ENCODE data around the gene NDUFB8.

NDUFB8 gene

GRCh38 chr10:100566561-100566960, 36.9 kb upstream of the NDUFB8 start:
- TF ChIP-seq TAF1 (IDR thresholded peaks at IDR 0.05; ENCODE audit: borderline replicate concordance, insufficient read depth, low read length) (no peak), POLR2AphosphoS5 (IDR thresholded peaks at IDR 0.05; ENCODE audit: low read depth, low read length) (no peak), FOXP2 (optimal IDR thresholded peaks at IDR 0.05; ENCODE audit: borderline replicate concordance, extremely low read depth, extremely low read length, insufficient read depth) (no peak), SIN3A (IDR thresholded peaks at IDR 0.05; ENCODE audit: borderline replicate concordance, insufficient read depth, low read length) (no peak)
- TF ChIP-seq, protein P1, sequence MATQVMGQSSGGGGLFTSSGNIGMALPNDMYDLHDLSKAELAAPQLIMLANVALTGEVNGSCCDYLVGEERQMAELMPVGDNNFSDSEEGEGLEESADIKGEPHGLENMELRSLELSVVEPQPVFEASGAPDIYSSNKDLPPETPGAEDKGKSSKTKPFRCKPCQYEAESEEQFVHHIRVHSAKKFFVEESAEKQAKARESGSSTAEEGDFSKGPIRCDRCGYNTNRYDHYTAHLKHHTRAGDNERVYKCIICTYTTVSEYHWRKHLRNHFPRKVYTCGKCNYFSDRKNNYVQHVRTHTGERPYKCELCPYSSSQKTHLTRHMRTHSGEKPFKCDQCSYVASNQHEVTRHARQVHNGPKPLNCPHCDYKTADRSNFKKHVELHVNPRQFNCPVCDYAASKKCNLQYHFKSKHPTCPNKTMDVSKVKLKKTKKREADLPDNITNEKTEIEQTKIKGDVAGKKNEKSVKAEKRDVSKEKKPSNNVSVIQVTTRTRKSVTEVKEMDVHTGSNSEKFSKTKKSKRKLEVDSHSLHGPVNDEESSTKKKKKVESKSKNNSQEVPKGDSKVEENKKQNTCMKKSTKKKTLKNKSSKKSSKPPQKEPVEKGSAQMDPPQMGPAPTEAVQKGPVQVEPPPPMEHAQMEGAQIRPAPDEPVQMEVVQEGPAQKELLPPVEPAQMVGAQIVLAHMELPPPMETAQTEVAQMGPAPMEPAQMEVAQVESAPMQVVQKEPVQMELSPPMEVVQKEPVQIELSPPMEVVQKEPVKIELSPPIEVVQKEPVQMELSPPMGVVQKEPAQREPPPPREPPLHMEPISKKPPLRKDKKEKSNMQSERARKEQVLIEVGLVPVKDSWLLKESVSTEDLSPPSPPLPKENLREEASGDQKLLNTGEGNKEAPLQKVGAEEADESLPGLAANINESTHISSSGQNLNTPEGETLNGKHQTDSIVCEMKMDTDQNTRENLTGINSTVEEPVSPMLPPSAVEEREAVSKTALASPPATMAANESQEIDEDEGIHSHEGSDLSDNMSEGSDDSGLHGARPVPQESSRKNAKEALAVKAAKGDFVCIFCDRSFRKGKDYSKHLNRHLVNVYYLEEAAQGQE (IDR thresholded peaks at IDR 0.05; ENCODE audit: insufficient read depth in 1 of 2, low read depth in 2 of 2, low read length in 2 of 2): no peak

DNA sequence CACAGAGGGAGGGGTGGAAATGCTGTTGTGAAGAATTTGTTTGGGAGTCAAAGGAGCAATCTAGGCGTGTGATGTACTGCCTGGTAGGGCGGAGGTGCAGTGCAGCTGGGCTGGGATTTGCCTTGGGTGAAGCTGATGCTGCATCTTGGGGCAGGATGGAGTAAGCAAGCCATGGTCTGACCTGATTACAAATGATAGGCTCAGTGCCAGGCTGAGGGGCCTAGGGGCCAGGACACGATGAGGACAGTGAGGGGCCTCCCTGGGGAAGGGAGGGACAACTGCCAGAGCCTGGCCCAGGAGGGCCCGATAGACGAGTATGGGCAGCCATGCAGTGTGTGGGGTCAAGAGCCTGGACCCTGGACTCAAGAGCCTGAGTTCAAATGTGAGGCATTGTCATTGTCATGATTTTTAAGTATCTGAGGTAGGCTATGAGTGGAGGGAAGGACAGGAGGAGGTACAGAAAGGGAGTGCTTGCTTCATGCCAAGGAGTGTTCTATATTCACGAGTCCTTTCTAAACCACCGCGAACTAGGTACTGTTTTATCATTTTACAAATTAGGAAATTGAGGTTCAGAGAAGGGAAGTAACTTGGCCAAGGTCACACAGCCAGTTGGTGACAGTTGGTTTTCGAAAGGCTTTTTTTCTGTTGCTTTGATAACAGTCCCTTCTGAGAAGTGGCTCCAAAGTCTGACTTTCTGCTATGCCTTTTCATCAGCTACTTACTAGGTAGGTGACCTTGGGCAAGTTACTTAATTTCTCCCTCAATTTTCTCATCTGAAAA, 35.7 kb upstream of the NDUFB8 start:
- TF ChIP-seq FOXP2 (optimal IDR thresholded peaks at IDR 0.05; ENCODE audit: borderline replicate concordance, extremely low read depth, extremely low read length, insufficient read depth) (no peak), POLR2AphosphoS5 (IDR thresholded peaks at IDR 0.05; ENCODE audit: low read depth, low read length) (no peak), TAF1 (IDR thresholded peaks at IDR 0.05; ENCODE audit: borderline replicate concordance, insufficient read depth, low read length) (no peak), SIN3A (IDR thresholded peaks at IDR 0.05; ENCODE audit: borderline replicate concordance, insufficient read depth, low read length) (no peak)
- TF ChIP-seq, protein P1 (IDR thresholded peaks at IDR 0.05; ENCODE audit: insufficient read depth in 1 of 2, low read depth in 2 of 2, low read length in 2 of 2): no peak

GRCh38 chr10:100562008-100562672, 32.5 kb upstream of the NDUFB8 start:
- TF ChIP-seq, protein P1 (IDR thresholded peaks at IDR 0.05; ENCODE audit: insufficient read depth in 1 of 2, low read depth in 2 of 2, low read length in 2 of 2): no peak
- TF ChIP-seq TAF1 (IDR thresholded peaks at IDR 0.05; ENCODE audit: borderline replicate concordance, insufficient read depth, low read length): no peak

- TF ChIP-seq FOXP2 (optimal IDR thresholded peaks at IDR 0.05; ENCODE audit: borderline replicate concordance, extremely low read depth, extremely low read length, insufficient read depth): no peak
- no peak for TF ChIP-seq SIN3A (IDR thresholded peaks at IDR 0.05; ENCODE audit: borderline replicate concordance, insufficient read depth, low read length)
- TF ChIP-seq, protein P1 (IDR thresholded peaks at IDR 0.05; ENCODE audit: insufficient read depth in 1 of 2, low read depth in 2 of 2, low read length in 2 of 2): no peak
- no peak for TF ChIP-seq TAF1 (IDR thresholded peaks at IDR 0.05; ENCODE audit: borderline replicate concordance, insufficient read depth, low read length)
- no peak for TF ChIP-seq POLR2AphosphoS5 (IDR thresholded peaks at IDR 0.05; ENCODE audit: low read depth, low read length)
These were observed 31.3 kb upstream of the NDUFB8 start for GRCh38 chr10:100561005-100561404.

Data from PFSK-1 (cell line).